ENCODE measurements around the gene KCNQ5. TPM values are rescaled to one million over a fixed set of nuclear protein-coding genes. Genes with fewer than 3 reads are reported as not detected.

The KCNQ5 gene
- total RNA-seq, 1 experiment from 2014 or later = not detected

DNA sequence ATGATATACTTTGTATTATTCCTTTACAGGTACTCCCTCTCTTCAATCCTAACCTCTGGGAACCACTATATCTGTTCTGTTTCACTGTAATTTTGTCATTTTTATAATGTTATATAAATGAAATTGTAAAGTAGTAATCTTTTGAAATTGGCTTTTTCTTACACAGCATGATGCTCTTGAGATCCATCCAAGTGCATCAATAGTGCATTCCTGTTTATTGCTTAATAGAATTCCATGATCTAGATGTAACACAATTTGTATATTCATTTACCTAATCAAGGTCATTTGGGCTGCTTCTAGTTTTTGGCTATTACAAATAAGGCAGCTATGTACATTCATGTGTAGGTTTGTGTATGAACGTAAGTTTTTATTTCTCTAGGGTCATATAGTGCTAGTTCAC lies 428.8 kb downstream of the KCNQ5 start (continued):
- TF ChIP-seq ZNF274 (IDR thresholded peaks at IDR 0.05; ENCODE audit: low read depth, low read length) (no peak), SIN3A (IDR thresholded peaks at IDR 0.05; ENCODE audit: low read depth) (no peak), TCF7L2 (IDR thresholded peaks at IDR 0.05; ENCODE audit: borderline replicate concordance, extremely low read depth, insufficient read depth, insufficient read length) (no peak), SRF (IDR thresholded peaks at IDR 0.05; ENCODE audit: low read depth) (no peak), CBX3 (IDR thresholded peaks at IDR 0.05; ENCODE audit: low read depth) (no peak)

DNA sequence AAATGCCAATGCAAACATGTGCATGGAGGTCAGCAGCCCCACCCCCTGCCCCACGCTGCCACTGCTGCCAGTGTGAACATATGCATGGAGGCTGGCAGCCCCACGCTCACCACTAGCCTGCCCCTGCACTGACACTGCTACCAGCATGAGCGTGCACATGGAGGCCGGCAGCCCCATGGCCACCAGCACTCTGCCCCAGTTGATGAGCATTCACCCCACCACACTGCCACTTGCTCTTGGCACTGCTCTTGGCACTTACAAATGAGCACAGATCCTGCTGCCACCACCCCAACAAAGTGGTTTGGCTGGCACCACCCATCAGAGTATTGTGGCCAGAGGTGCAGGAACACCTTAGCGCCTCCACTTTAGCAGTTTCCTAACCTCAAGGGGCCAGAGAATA lies 429.3 kb downstream of the KCNQ5 start:
- TF ChIP-seq POLR2AphosphoS5 (IDR thresholded peaks at IDR 0.05; ENCODE audit: low read depth, low read length) = no peak
- no peak for TF ChIP-seq SIN3A (IDR thresholded peaks at IDR 0.05; ENCODE audit: low read depth)
- no peak for TF ChIP-seq ZNF274 (IDR thresholded peaks at IDR 0.05; ENCODE audit: low read depth, low read length)
- TF ChIP-seq, protein P1, sequence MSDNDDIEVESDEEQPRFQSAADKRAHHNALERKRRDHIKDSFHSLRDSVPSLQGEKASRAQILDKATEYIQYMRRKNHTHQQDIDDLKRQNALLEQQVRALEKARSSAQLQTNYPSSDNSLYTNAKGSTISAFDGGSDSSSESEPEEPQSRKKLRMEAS (IDR thresholded peaks at IDR 0.05) = no peak
- TF ChIP-seq POLR2A (IDR thresholded peaks at IDR 0.05; ENCODE audit: borderline replicate concordance, extremely low read depth, insufficient read depth, insufficient read length) = no peak
- TF ChIP-seq TCF7L2 (IDR thresholded peaks at IDR 0.05; ENCODE audit: borderline replicate concordance, extremely low read depth, insufficient read depth, insufficient read length) = no peak
- no peak for TF ChIP-seq CBX3 (IDR thresholded peaks at IDR 0.05; ENCODE audit: low read depth)
- no peak for TF ChIP-seq EGR1 (IDR thresholded peaks at IDR 0.05; ENCODE audit: low read depth)
- TF ChIP-seq RAD21 (IDR thresholded peaks at IDR 0.05; ENCODE audit: low read depth) = no peak
- no peak for TF ChIP-seq YY1 (IDR thresholded peaks at IDR 0.05; ENCODE audit: extremely low read depth, insufficient replicate concordance, low read depth, low read length)
- no peak for TF ChIP-seq ELF1 (IDR thresholded peaks at IDR 0.05; ENCODE audit: borderline replicate concordance, low read depth)
- no peak for TF ChIP-seq EZH2 (IDR thresholded peaks at IDR 0.05)
- no peak for TF ChIP-seq SRF (IDR thresholded peaks at IDR 0.05; ENCODE audit: low read depth)
- TF ChIP-seq EZH2phosphoT487 (IDR thresholded peaks at IDR 0.05; ENCODE audit: borderline replicate concordance) = no peak
- TF ChIP-seq ZFX (IDR thresholded peaks at IDR 0.05) = no peak
- TF ChIP-seq SP1 (IDR thresholded peaks at IDR 0.05; ENCODE audit: low read depth) = no peak
- no peak for TF ChIP-seq FOSL1 (IDR thresholded peaks at IDR 0.05; ENCODE audit: low read depth)
- TF ChIP-seq CTCF (IDR thresholded peaks at IDR 0.05 in 2 of 3, conservative IDR thresholded peaks at IDR 0.05 in 1 of 3; ENCODE audit: borderline replicate concordance in 1 of 3, insufficient read depth in 1 of 3, low read depth in 2 of 3, low read length in 2 of 3) = no peak
- TF ChIP-seq ATF3 (IDR thresholded peaks at IDR 0.05) = no peak
- CTCF ChIA-PET = no interaction called here
- Histone ChIP-seq H3K4me1 (ENCODE audit: control insufficient read depth in 1 of 2, insufficient read depth in 2 of 2, low read length in 2 of 2) (no peaks in the 10 kb centered on the region), H3K27ac (ENCODE audit: low read depth, low read length) (no peak overlapping the region), H3K36me3 (ENCODE audit: control insufficient read depth in 1 of 2, insufficient read depth in 2 of 2, low read length in 2 of 2) (no peaks in the 10 kb centered on the region), H3K79me2 (ENCODE audit: insufficient read depth, low read length) (no peaks in the 10 kb centered on the region), H2AFZ (ENCODE audit: low read depth, low read length, poor library complexity, severe bottlenecking) (no peak overlapping the region), H3K9me3 (ENCODE audit: control insufficient read depth in 1 of 2, insufficient read depth in 1 of 2, low read depth in 1 of 2, low read length in 2 of 2) (no peaks in the 10 kb centered on the region), H3K9me2 (ENCODE audit: insufficient read depth) (no peaks in the 10 kb centered on the region), H3K4me2 (ENCODE audit: low read length) (no peak overlapping the region), H3K9ac (ENCODE audit: low read length) (no peak overlapping the region), H3K4me3 (replicated peaks in 1 of 2; ENCODE audit: low read depth in 1 of 2, low read length in 2 of 2) (no peak overlapping the region), H4K20me1 (ENCODE audit: insufficient read depth) (no peaks in the 10 kb centered on the region), H3K27me3 (ENCODE audit: insufficient read depth, low read length) (peaks cover 79% of the 10 kb centered on the region)
- no TSS peak for BruUV-seq (replicated peaks)
- RAD21 ChIA-PET (ENCODE audit: low non-redundant PET in 1 of 2, low total read pairs in 2 of 2, uncharacterized antibody in 2 of 2, unreplicated experiment in 2 of 2) = no interaction called here
- intact Hi-C loops (cut with micrococcal nuclease) = no loop called here
- no peak for DNase-seq (ENCODE audit: low read depth, low spot score)
- ATAC-seq = no peak
- POLR2A ChIA-PET = no interaction called here

All from HCT116 (cell line).